Hematopoietic multipotent progenitor cell (in vitro differentiated cells): ENCODE results near the gene PIEZO1. TPM values are rescaled to one million over a fixed set of nuclear protein-coding genes. Genes with fewer than 3 reads are reported as not detected.
"Not testable (repeated sequence)": the region's sequence is repeated elsewhere in the genome, so short reads cannot be mapped to it uniquely, and the experiment has no call there.

Source experiments
- DNase-seq, 3 donors: peaks; one replicate each; pipeline ENCODE4 v3.0.0-alpha.2; 2011 to 2015; ENCODE audit warnings: low read depth in 2 of 3, low spot score in 2 of 3
- total RNA-seq: library from RNA; depleted of rRNA; stranded (reverse); fragments of >200 nt; gene quantifications from one replicate; pipeline ENCODE4 v1.2.3, GENCODE V29; 2012

PIEZO1 gene
- total RNA-seq, 1 donor, result 394 TPM

DNA sequence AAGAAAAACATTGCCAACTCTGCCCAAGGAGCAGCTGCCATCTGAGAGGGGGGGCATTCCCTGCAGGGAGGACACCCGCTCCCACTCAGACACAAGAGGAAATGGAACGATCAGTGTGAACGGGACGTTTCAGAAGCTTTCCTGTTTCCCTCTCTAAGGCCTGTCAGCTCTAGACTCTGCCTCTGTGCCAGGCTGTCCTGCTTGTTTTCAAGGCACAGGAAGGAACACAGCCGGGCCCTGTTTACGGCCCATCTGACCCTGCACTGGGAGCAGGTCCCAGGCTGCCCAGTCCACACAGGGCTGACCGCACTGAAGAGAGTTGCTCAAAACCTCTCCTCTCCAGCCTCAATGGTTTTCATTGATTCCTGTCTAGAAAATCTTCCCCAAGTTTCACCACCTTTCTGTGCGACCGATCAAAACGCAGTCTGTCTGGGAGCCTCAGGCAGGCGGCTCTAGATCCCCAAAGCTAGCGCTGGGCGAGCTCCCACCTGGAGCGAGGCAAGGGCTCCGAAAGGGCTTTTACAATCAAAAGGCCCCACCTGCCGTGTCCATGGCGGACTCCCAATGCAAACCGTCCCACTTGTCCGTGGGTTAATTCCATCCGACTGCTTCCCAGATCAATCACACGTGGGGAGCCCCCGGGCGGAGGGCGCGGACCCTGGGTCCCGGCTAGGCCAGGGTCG lies 1.5 kb downstream of the PIEZO1 start:
- no peak for DNase-seq

DNA sequence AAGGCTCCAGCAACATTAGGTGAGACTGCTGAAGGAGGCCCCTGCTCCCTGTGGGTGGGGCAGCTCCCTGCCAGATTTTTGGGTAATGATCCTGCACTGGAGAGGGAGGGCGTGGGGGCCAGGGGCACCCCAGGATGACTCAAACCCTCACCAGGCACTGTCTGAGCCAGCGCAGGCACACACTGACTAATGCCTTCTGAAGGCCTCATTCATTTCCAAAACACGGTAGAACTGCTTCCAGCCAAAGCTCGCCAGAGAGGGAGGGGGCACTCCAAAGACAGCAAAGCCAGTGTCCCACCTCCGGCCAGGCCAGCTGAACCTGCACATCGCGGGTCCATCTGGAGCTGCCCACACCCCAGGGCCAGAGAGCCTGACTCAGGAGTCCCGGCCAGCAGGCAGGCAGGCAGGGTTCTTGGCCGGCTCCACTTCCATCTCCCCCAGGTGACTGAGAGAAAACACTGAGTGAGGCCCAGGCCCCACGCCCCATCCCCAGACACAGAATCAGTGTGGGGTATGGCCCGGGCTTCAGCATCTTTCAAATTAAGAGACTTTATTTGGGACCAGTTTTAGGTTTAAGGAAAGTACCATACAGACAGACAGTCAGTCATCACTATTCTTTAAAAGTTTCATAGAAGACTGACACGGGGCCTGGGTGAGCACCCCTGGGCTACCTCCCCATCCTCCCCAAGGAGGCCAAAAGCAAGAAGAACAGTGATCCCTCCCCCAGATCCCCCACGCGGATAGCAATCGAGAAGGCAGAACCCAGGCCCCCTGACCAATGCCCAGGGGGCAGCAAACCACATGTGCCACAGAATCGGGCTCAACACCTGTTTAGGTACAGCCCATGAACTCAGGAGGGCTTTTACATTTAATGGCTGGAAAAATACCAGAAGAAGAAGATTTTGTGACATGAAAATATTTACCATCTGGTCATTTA lies 2.3 kb downstream of the PIEZO1 start:
- no peak for DNase-seq

DNA sequence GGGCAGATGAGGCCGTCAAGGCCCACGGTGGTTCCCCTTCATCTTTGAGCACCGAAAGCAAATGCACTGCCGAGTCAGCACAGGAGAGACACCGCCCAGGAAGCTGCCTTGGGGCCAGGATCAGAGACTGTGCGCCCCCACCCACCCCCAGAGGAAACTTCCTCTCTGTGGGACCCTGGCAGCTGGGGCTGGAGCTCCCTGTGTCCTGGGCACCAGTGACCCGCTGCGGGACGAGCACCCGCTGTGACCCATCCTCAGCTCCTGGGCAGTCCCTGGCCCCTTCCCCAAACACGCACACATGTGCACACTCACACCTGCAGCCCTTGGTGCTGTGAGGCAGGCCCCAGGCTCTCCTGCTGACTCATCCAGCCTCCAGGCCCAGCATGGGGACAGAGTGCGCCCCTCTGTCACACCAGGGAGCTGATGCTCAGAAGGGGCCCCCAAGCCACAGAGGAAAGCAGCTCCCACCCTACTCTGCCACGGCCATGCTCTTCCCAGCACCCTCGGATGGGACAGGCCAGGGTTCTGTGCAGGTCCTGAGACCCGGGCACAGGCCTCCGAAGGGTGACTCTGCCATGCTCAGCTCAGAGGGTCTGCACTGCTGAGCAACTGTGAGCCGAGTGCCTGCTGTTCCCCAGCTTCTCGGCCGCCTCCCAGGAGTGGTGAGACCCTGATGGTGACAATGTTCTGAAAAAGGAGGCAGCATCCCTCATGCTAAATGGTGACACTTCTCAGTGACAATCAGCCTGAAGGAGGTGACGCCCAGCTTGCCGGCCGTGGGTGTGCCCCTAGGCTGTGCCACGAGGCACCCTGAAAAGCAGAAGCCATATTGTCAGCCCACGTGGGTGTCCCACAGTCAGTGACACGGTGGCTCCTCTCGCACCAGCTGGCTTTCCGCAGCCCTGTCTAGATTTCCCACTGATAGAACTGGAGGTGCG lies 3.6 kb downstream of the PIEZO1 start:
- peak; percentile 49 to 67 (median 50) for DNase-seq

DNA sequence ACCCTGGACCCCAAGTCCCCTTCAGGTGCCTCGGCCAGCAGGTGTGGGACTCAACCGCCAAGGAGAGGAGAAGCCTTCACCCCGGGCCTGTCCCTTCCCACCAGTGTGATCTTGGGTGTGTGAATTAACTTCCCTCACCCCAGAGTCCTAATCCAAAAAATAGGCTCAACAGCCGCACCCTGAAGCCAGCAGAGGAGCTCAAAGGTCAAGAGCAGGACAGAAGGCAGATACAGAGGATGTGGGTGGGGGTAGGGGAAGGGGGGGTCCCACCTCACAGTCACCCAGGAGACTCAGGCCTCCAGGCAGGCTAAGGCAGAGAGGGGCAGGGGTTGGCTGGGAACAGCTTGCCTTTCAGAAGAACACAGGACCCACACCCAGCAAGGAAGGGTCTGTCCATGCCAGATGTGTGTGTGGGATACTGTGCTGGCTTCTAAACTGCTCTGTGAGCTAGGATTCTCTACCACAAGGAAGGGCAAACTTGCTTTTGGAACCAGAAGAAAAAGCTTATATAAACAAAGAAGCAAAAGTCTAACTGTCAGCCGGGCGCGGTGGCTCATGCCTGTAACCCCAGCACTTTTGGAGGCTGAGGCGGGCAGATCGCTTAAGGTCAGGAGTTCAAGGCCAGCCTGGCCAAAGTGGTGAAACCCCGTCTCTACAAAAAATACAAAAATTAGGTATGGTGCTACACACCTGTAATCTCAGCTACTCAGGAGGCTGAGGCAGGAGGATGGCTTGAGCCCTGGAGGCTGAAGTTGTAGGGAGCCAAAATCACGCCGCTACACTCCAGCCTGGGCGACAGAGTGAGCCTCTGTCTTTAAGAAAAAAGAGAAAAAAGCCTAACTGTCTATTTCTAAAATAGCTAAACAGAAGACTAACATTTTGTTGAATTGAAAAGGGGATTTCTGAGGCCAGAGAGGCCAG lies 4.6 kb downstream of the PIEZO1 start:
- DNase-seq, result no peak

DNA sequence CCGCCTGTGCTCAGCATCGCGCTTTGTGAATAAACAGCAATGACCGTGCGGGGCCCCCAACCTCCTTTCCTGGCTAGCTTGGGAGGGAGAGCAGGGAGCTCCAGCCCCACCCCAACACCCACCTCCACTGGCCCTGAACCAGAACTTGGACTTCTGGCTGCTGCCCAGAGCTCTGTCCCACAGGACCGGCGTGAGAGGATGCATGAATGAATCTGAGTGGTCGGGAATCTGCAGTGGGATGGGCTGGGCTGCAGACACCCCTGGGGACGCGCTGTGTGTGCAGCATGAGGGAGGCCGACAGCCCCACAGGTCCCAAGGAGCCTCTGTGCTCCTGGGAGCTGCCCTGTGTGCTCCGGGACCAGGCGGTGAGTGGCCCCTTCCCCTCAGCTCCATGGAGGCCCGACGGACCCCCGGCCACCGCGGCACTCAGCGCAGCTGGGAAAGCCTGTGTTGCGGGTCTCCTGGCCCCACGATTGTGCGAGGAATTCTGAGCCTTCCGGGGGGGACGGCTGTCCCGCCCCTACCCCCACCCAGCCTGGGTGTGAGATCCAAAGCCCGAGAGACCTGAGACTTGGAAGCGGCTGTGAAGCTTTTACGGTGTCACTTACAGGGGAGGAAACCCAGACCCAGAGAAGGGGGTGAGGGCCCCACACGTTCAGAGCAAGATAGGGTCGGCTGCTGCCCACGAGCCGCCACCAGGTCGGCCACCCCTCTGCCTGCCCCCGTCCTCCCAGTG lies 5.4 kb downstream of the PIEZO1 start:
- DNase-seq, result no peak

DNA sequence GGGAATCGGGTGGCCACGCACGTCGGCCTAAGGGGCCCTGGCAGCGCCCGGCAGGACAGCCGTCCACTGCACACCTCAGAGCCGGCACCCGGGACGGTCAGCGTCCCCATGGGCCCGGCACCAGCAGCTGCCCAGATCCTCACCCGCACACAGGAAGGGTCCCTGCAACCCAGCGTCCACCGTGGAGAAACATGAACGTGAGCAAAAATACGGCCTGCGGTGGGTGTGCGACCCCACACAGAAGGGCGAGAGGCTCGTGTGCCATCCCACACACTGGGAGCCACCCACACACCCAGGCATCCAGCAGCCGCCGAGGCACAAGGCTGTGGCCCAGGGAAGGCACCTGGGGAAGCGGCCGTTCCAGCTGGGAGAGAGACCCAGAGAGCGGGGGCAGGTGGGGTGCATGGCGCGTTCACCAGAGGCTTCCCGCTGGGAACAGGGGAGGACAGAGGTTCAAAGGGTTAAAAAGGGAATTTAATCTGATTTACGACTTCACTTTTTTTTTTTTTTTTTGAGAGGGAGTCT lies 6.4 kb downstream of the PIEZO1 start:
- DNase-seq, result no peak

DNA sequence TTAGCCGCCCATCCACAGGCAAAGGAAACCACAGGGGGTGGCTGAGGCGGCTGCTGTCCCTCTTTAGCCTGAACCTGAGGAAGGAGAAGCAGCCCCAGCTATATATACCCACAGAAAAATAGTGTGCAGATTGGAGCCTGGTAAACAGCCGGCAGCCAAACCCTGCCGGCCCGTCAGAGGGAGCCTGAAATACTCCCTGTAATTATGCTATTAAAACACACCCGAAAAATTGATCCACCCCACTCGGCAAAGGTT lies 6.8 kb downstream of the PIEZO1 start:
- DNase-seq, result peak in 1 of 3 donors; percentile 43

DNA sequence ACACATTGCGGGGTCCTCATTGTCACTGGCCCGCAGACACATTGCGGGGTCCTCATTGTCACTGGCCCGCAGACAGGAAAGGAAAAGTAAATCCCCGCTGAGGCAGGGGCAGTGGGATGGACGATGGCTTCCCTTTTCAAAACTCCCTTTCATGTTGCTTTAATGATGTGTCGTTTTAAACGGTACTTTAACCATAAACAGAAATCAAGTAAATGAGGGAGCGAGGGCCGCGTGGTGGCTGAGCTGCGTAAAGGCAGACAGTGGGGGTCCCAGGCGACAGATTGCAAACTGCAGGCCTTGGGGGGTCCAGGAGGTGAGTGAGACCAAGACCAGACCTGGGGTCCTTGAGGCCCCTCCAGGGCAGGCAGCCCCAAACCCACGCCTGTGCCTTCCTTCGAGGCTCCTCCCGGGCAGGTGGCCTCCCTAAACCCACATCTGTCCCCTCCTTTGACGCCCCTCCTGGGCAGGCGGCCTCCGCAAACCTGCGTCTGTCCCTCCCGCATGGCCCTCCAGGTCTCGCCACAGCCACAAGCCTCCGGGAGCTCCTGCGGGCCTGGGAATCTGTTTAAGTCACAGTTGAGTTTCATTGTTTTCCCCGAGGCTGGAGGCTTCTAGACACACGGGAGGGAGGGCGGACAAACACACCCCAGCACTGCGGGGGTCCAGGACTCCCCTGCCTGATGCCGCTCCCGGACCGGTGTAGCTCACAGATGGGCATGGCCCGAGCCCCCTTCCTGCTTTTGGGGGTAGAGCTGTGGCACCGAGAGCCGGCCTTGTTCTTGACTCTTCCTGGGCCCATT lies 7.3 kb downstream of the PIEZO1 start:
- peak in 1 of 3 donors; percentile 36 for DNase-seq

DNA sequence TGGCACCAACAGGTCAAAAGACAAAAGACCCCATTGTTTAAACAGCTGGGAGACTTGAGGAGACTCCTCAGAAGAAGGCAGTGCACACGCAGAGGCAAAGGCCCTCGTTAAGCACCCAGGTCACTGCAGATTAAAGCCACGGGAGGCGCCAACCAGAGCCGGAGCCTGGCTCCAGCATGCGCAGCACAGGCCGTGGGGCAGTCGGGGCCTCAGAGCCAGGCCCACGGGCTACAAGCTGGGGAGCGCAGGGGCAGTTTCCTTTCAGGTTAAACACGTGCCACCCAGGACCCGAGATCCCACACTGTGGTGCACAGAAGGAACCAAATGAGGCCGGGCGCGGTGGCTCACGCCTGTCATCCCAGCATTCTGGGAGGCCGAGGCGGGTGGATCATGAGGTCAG lies 9.2 kb downstream of the PIEZO1 start:
- no peak for DNase-seq

DNA sequence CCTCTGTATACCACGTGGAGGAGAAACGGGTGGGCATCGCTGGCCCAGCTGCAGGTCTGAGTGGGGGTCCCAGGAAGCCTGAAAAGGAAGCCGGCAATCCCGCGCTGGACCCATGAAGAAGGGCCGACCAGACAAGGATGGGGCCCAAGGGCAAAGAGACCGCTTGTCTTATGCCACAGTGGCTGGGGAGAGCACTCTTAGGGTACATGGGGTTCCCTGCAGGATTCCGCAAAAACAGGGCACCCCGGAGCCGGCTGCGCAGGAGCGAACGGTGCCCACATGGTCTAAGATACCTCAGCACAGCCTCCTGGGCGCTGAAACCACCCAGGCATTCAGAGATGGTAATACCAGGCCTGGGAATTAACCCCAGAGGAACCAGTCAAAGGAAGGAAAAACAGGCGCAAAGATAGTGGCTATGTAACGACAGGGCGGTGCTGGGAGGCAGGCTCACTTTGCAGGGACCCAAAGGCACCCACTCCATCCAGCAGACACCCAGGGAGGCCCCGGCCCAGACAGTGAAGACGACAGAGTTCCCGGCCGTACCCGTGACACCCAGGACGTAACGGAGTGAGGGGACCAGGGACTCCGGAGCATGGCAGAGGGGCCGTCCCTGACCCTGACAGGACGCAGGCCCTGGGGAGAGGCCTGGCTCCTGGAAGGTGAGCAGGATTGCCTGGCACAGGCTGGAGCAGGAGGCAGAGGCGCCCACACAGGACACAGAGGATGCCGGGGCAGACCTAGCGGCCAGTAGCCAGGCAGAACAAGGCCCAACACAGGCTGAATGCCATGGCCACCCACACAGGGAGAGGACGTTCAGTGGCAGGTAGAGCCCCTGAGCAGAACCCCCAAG lies 10.3 kb downstream of the PIEZO1 start:
- no peak for DNase-seq

DNA sequence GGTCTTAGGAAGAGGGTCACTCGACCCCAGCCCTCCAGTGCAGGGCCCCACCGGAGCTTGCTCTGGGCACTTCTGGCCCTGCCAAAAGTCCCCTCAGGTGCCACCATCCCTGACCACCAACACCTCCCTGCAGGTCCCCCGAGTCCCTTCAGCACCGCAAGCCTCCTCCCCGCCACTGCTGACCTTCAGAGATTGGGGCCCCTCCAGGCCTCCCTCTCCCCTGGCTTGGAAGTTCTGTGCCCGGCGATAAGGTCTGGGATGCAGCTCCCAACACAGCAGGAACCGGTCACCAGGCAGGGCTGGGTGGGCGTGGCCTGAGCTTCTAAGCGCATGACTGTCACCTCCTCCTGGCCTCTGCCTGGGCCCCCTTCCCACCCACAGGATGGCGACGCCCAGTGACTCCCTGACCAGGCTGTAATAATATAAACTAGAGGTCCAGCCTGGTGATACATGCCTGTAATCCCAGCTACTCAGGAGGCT lies 11.2 kb downstream of the PIEZO1 start:
- DNase-seq, result no peak

DNA sequence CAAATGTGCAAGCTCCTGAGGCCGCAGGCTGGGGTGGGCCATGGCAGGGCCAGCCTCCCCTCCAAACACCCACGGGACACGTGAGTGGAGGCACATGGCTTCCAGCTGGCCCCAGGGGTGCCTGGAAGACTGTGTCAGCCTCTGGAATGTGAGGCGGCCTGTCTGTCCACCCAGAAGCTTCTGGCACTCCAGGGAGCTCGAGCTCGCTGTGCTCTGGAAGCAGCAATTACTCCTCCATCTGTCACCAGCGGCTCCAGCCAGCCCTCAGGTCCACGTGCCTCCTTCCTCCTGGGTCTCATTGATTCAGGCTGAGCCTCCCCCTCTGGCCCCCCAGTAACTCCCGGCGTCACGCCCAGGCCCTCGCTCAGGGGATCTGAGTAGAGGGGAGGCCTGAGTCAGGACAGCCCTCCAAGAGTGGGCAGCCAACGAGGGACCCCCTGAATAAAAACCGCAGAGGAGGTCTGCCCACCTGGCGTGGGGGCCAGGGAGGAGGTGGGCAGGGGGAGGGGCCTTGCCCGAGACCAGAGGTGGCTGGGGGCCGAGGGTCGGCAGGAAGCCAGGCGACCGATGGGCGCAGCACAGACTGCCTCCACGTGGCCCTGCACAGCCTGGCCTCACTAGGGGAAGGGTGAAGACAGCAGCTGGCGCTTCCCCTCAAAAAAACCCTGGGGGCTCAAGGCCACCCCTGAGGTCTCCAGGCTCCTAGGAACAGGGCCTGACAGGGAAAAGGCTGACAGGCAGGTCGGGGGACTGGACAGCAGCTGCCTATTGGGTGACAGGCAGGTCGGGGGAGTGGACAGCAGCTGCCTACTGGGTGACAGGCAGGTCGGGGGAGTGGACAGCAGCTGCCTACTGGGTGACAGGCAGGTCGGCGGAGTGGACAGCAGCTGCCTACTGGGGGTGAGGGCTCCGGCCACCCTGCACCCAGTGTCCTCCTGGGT lies 11.9 kb downstream of the PIEZO1 start:
- DNase-seq, result no peak

DNA sequence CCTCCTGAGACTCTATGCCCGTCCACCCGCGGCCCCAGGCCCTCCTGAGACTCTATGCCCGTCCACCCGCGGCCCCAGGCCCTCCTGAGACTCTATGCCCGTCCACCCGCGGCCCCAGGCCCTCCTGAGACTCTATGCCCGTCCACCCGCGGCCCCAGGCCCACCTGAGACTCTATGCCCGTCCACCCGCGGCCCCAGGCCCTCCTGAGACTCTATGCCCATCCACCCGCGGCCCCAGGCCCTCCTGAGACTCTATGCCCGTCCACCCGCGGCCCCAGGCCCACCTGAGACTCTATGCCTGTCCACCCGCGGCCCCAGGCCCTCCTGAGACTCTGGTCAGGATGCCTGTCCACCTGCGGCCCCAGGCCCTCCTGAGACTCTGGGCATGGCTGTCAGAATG lies 13.2 kb downstream of the PIEZO1 start:
- DNase-seq, result not testable (repeated sequence)

DNA sequence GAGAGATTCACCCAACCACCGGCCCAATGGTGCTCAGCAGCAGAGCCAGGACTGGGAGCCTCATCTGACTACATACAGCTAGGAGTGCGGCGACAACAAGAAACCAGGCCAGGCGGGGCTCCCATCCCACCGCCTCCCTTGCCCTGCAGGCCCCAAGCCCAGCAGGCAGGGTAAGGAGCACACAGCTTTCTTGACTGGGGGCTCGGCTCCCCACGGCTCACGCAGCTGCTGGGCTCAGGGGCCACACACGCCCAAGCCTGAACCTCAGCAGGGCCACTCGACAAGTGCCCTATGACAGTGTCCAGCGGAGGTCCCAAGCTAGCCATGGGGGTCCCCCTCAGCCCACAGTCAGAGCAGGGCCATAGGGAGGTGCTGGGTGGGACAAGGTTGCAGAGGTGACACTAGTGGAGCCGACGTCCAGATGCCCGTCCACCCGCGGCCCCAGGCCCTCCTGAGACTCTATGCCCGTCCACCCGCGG lies 13.7 kb downstream of the PIEZO1 start:
- no peak for DNase-seq

DNA sequence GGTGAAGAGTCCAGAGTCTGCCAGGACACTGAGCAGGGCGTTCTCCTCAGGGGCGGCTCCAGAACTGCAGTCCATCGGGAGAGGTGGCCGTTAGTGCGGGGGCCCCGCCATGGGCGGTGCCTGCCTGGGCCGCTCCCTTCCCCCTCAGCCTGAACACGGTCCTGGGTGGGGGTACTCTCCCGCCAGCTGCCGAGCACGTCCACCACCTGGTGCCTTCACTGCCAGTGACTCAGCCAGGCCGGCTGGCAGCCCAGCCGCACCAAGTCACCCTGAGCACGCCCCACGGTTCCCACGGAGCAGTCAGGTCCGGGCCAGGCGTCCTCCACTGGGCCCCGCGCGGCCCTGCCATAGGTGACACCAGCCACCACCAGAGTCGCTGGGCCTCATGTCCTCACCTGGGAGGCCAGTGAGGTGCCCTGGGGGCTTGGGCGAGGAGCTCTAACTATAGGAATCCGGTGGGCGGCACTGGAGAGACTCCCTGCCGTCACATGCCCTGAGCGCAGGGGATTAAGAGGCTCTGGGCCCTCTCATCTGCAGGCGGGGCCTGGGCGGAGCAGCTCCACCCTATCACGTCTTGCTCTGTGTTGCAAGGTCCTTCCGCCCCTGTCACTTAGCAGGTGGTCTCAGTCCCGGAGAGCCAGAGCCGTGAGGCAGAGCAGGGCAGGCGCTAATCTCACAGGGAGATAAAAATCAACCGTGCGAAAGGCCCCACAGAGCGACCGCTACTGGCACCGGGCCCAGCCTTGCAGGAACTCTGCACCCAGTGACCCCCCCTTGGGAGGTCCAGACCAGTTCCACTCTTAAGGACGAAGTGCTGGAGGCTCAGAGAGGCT lies 14.3 kb downstream of the PIEZO1 start:
- DNase-seq, result peak in 2 of 3 donors; percentile 96 to 98
